GM18520 (cell line): ENCODE data around the gene MMP10.

Source experiments
- ATAC-seq: cut with Tn5 transposase; IDR thresholded peaks from one replicate; pipeline ENCODE4 v1.9.1; 2021; ENCODE audit not compliant: unreplicated experiment

MMP10 gene

GRCh38 chr11:102780491-102780918 lies at the start of gene MMP10:
MMP10 (minus strand) TSS chr11:102780628; CDS start chr11:102780591, 37 bp downstream.
- no peak for ATAC-seq

DNA sequence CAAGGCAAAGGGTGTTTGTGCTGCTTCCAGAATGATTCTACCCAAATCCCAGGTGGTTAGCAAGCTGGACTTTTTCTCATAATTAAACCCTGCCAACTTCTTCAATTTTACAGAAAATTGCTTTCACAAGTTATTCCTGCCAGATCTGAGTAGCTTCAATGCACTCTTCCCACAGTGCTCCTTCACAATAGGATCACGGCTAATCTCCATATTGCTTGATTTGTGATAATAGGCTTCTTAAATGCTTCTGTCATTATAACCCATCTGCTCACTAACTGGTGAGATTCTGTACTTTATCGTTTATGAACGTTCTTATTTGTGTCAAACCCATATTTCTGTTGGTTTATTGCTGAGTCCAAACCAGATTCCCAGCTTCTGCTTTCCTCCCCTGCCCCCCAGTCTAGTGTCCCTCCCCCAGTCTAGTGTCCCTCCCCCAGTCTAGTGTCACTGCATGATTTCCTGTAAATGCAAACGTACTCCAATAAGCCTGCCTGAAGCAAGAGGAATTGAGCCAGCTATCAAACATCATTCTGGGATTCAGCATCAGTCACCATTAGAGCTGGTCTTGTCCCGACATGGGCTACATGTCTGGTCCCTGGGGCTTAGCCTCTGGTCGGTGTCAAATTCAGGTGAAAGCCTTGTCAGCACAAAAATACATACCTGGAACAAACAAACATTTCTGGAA lies 49.0 kb upstream of the MMP10 start:
- no peak for ATAC-seq

- ATAC-seq, result no peak
Measured at GRCh38 chr11:102824556-102824955, 44.1 kb upstream of the MMP10 start.

DNA sequence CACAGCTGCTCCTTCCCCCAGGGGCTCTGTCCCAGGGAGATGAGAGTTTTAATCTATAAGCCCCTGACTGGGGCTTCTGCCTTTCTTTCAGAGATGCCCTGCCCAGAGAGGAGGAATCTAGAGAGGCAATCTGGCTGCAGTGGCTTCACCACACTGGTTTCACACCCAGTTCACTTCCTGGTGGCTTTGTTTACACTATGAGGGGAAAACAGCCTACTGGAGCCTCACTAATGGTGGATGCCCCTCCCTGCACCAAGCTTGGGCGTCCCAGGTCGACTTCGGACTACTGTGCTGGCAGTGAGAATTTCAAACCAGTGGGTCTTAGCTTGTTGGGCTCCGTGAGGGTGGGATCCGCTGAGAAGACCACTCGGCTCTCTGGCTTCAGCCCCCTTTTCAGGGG lies 39.1 kb upstream of the MMP10 start:
- ATAC-seq, result no peak

GRCh38 chr11:102813484-102813883 lies 33.1 kb upstream of the MMP10 start:
- no peak for ATAC-seq

- ATAC-seq, result no peak
Measured at GRCh38 chr11:102812188-102812587, 31.8 kb upstream of the MMP10 start.

DNA sequence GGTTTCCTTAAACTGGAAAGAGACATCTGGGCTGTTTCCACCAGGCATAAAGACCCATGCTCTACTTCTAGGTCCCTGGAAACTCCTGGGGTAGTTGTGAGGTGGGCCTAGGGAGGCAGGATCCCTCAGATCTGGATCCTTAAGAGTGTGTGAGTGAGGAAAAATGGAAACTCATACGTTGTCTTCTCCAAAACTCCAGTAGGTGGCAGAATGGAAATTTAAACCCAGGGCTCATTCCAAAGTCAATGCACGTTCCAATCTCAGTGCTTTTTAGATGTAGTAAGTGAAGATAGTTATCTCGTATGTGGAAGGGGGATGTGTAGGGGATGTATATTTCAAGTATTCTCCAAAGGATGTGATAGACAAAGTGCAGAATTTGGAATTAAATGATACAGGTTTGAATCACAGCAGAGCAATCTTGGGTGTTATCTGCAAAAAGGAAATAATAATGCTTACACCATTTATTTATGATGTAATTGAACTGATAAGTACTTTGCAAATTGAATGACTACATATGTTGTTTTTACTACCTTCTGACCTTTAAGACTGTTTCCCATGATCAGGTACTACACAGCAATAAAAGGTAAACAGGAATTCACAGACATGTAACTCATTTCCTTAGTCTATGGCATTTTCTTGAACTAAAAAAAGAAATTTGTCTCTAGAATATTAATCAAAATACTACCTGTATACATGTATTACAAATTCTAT lies 30.7 kb upstream of the MMP10 start:
- no peak for ATAC-seq

GRCh38 chr11:102809971-102810370 lies 29.5 kb upstream of the MMP10 start:
- no peak for ATAC-seq

GRCh38 chr11:102807921-102808320 lies 27.5 kb upstream of the MMP10 start:
- no peak for ATAC-seq

GRCh38 chr11:102806296-102806695 lies 25.9 kb upstream of the MMP10 start:
- ATAC-seq, result no peak

- ATAC-seq, result no peak
Measured at GRCh38 chr11:102802341-102802740, 21.9 kb upstream of the MMP10 start.

GRCh38 chr11:102800767-102801166 lies 20.3 kb upstream of the MMP10 start:
- ATAC-seq, result no peak

- no peak for ATAC-seq
Measured at GRCh38 chr11:102799681-102800340, 19.4 kb upstream of the MMP10 start.

- ATAC-seq, result no peak
Measured at GRCh38 chr11:102798012-102798746, 17.8 kb upstream of the MMP10 start, which contains the start of gene MMP1. MMP1 (minus strand) TSS chr11:102798160; CDS start chr11:102798092, 68 bp downstream.

DNA sequence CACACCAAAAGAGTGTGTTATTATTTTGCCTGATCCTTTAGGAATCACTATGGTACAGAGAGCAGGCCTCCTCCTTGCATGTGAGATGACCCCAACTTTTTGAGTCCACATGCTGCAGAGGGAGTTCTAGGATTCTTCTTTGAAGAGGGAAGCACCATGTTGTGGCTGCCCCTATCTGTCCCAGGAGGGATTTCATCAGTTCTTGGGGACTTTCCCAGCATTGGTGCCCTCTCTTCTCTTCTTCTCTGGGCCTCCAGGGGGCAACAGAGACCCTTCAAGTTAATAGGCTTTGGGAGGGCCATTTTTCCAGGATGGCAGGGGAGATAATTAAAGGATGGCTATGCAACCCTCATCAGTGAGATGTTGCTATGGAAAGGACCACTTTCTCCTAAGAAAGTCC lies 14.0 kb upstream of the MMP10 start:
- ATAC-seq, result peak; percentile 86

- ATAC-seq, result no peak
Measured at GRCh38 chr11:102793677-102794290, 13.4 kb upstream of the MMP10 start.

DNA sequence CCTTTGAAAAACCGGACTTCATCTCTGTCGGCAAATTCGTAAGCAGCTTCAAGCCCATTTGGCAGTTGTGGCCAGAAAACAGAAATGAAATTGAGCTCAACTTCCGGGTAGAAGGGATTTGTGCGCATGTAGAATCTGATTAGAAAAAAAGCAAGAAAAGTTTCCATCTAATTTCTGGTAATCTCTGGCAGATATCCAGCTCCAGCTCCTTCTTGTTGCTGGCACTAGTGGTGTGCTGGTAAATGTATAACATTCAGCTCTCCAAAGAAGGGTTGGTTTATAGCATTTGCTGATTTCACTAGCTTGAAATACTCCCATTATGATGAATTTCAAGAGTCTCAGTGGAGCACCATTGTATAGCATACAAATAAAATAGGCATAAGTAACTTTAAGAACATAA lies 12.2 kb upstream of the MMP10 start:
- ATAC-seq, result no peak

DNA sequence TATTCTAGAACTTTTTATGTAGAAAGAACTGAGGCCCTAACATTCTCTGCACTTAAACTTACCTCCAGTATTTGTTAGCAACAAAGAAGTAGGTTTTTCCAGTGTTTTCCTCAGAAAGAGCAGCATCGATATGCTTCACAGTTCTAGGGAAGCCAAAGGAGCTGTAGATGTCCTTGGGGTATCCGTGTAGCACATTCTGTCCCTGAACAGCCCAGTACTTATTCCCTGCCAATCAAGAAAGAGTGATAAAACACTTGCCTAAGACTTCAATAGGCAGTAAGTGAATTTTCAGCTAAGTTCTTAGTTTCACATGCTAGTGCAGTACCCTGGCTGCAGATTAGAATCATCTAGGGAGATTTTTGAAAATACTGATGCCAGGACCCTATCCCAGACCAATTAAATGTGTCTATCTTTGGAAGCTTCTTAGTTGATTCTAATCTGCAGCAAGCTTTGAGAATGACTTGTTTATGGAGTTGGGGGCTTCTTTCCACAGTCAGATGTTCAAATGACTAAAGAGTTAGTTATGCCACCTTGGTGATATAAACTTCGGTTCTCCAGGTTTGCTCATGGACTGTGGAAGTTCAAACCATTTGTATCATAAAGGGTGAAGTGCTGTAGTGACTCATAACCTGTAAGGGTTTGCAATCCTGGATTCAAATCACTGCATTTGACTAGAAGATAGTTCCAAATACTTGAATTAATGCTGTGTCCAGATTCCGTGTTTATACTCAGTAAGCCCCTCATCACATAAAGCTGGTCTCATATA lies 11.0 kb upstream of the MMP10 start:
- no peak for ATAC-seq

GRCh38 chr11:102788334-102788995 lies 8.0 kb upstream of the MMP10 start:
- no peak for ATAC-seq

DNA sequence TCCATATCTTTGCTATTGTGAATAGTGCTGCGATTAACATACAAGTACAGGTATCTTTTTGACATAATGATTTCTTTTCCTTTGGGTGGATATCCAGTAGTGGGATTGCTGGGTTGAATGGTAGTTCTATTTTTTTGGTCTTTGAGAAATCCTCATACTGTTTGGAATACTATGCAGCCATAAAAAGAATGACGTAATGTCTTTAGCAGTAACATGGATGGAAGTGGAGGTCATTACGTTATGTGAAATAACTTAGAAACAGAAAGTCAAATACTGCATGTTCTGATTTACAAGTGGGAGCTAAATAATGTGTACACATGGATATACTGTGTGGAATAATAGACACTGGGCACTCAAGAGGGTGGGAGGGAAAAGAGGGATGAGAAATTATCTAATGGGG lies 4.0 kb upstream of the MMP10 start:
- no peak for ATAC-seq
